ENCODE data around the gene ADARB1.

Gene ADARB1

DNA sequence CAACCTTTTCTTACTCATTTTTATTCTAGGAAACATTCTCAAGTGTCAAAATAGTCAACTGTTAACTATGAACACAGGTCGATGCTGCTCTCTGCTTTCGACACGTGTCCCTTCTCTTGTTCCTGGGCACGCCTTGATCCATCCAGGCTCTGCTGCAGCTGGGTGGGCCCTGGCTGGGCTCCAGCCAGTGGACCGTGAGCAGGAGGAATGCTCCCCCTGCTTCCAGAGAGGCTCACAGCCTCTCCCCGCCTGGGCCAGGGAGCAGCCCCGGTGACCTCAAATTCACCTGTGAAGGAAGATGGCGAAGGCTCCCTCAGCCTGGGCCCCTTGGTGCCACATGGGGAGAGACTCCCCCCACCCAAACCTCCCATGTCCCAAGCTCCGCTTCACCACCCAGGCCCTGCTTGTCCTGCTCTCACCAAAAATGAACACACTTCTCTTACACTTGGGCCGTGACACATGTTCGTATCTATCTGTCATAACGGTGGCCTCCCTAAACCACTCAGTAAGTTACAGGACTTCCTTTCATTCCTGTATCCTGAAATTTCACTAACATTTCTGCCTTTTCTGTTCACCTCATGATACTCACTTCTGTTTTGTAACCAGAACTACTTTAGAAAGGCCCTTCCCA, 24.6 kb upstream of the ADARB1 start:
- no peak overlapping the region for H3K27ac ChIP-seq

DNA sequence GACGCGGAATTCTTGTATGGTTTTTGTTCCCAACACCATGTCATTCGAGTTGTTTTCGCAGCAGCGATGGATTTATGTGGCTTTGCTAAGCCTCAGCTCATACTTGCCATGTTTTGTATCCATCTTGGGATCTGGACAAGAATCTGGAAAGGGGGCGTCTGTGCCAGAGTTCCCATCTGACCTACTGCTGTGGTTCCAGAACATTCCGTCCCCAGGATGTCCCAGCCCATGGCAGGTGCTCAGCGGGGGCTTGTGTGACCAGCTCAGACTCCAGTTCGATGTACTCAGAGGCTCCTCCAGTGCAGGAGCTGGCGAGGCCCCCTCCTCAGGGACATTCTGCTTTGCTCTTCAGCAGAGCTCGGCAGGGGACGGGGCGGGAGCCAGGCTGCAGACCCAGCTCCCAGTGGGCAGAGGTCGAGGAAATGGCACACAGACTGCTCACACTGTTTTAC, 24.0 kb upstream of the ADARB1 start:
- no peak for TF ChIP-seq ZFX (IDR thresholded peaks at IDR 0.05)
- TF ChIP-seq, protein P1, sequence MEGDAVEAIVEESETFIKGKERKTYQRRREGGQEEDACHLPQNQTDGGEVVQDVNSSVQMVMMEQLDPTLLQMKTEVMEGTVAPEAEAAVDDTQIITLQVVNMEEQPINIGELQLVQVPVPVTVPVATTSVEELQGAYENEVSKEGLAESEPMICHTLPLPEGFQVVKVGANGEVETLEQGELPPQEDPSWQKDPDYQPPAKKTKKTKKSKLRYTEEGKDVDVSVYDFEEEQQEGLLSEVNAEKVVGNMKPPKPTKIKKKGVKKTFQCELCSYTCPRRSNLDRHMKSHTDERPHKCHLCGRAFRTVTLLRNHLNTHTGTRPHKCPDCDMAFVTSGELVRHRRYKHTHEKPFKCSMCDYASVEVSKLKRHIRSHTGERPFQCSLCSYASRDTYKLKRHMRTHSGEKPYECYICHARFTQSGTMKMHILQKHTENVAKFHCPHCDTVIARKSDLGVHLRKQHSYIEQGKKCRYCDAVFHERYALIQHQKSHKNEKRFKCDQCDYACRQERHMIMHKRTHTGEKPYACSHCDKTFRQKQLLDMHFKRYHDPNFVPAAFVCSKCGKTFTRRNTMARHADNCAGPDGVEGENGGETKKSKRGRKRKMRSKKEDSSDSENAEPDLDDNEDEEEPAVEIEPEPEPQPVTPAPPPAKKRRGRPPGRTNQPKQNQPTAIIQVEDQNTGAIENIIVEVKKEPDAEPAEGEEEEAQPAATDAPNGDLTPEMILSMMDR (conservative IDR thresholded peaks at IDR 0.05): no peak
- no peak overlapping the region for H3K27ac ChIP-seq

More for the DNA sequence above, 24.6 kb upstream of the ADARB1 start:
- TF ChIP-seq ZFX (IDR thresholded peaks at IDR 0.05): no peak
- TF ChIP-seq, protein P1 (conservative IDR thresholded peaks at IDR 0.05): no peak

DNA sequence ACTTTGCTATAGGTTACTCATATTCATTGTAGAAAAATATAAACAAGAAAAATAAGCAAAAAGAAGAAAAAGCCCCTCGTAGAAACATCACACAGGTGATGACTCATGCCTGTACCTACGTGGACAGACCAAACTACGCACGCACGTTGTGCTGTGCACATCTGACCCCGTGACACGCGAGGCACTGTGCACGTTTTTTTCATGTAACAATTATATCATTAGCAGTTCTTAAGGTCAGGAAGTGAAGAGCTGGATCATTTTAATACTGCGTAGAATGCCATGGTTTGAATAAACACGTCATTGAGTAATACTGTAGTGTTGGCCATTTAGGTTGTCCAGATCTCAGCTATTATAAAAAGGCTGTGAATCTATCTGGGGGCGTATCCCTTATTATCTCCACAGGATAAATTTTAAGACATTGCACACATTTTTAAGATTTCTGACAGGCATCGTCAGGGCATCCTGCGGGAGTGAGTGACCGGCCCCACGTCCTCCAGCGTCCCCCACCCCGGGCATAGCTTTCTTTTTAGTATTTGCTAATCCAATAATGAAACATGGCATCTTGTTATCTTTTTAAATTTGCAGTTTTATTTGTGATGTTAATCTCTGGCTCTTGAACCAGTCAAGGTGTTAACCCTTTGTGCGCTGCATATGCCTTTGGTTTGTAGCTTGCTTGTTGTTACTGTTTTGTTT, 23.4 kb upstream of the ADARB1 start:
- TF ChIP-seq ZFX (IDR thresholded peaks at IDR 0.05): no peak
- TF ChIP-seq, protein P1 (conservative IDR thresholded peaks at IDR 0.05): no peak
- H3K27ac ChIP-seq: no peak overlapping the region

DNA sequence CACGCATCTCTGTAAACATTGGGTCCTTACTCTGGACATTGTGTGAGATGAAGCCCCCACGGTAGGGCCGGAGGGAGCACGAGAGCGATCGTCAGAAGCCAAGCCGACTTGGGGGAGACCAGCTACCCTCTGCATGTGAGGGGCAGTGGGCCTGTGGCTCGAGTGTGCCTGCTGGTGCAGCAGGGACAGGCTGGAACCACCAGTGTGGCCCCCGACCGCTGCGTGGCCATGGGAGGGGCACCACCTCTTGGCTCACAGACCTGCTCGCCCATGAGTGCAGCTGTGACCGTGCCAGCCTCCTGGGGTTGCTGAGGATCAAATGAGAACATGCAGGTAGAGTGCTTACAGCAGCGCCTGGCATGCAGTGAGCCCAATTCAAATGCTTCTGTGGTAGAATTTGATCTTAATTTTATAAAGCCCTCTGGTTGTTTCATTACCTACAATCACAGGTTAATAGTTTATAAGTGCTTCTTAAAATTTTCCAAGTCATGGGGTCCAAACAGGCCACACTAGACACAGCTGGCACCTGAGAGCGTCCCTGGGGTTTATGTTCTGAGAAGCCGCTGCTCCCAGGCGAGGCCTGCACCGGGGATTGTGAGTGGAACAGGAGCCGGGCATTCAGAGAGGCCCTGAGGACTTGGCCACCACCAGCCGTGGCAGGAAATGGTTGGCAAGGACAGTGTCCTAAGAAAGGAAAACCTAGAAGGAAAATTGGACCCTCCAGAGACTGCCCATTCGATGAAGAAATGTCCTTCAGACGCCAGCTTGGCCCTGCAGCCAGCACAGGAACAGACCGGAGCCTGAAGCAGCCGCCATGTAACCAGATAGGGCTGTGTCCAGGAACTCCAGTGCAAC, 22.6 kb upstream of the ADARB1 start:
- TF ChIP-seq, protein P1 (conservative IDR thresholded peaks at IDR 0.05): no peak
- TF ChIP-seq ZFX (IDR thresholded peaks at IDR 0.05): no peak
- H3K27ac ChIP-seq: no peak overlapping the region

GRCh38 chr21:45052960-45053359, 21.4 kb upstream of the ADARB1 start:
- no peak for TF ChIP-seq ZFX (IDR thresholded peaks at IDR 0.05)
- TF ChIP-seq, protein P1 (conservative IDR thresholded peaks at IDR 0.05): no peak
- no peak overlapping the region for H3K27ac ChIP-seq

DNA sequence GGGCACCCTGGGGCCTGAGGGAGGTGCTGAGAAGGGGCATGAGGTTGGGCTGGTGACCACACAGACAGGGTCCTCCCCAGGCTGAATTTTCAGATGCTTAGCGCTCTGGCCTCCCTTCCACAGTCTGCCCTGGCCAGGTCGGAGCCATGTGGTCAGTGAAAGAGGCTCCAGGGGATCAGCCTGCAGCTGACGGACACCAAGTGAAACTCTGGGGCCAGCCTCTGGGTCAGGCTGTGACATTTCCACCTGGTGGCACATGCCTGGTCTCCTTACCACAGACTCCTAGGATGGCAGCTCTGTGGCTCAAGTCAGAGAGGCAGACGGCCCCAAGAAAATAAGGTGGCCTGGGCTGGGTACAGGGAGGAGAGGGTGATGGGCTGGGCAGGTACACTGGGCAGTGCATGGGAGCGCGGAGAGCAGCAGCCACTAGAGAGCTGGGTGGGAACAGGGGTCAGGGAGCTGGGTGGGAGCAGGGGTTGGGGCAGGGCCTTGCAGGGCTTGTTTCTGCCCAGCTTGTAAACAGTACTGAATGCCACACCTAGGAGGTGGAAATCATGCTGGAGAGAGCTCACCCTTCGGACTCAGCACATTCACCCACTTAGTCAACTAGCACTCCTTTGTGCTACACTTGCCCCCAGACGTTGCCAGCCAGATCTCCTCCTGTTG, 20.7 kb upstream of the ADARB1 start:
- no peak for TF ChIP-seq ZFX (IDR thresholded peaks at IDR 0.05)
- TF ChIP-seq, protein P1 (conservative IDR thresholded peaks at IDR 0.05): no peak
- H3K27ac ChIP-seq: no peak overlapping the region

Data from C4-2B (cell line).